Putamen (tissue), 1 donor: ENCODE results near the gene TYW1B.
A peak's percentile ranks its signal among the peaks of the same experiment; 100 is the strongest.
"Not testable (repeated sequence)": the region's sequence is repeated elsewhere in the genome, so short reads cannot be mapped to it uniquely, and the experiment has no call there.

Experiments used
- DNase-seq: peaks from one replicate; pipeline ENCODE4 v3.0.0-alpha.2; 2016; ENCODE audit warnings: low spot score

TYW1B gene, protein sequence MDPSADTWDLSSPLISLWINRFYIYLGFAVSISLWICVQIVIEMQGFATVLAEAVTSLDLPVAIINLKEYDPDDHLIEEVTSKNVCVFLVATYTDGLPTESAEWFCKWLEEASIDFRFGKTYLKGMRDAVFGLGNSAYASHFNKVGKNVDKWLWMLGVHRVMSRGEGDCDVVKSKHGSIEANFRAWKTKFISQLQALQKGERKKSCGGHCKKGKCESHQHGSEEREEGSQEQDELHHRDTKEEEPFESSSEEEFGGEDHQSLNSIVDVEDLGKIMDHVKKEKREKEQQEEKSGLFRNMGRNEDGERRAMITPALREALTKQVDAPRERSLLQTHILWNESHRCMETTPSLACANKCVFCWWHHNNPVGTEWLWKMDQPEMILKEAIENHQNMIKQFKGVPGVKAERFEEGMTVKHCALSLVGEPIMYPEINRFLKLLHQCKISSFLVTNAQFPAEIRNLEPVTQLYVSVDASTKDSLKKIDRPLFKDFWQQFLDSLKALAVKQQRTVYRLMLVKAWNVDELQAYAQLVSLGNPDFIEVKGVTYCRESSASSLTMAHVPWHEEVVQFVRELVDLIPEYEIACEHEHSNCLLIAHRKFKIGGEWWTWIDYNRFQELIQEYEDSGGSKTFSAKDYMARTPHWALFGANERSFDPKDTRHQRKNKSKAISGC

GRCh38 chr7:72827839-72828591 lies at the start of gene TYW1B:
TSS of gene TYW1B (minus strand) at chr7:72828200. CDS start at chr7:72828075, 125 bp downstream.
- DNase-seq = peak; percentile 98

DNA sequence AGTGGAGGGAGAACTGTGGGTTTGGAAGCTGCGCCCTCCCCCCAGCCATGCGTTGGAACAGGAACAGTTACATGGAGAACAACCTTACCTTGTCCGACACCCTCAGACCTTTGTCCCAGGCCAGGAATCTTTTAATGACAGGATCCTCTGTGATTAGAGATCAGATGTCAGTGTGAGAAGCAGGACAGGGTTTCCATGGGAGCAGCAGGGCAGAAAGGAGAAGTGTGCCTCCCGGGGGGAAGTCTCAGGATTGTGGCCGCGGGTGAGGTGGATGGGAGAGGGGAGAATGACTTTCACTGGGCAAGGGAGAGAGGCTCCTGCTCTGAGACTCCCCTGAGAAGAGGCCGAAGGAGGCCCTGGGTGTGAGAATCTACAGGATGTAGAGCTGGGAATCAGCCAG lies 39.6 kb upstream of the TYW1B start:
- not testable (repeated sequence) for DNase-seq

DNA sequence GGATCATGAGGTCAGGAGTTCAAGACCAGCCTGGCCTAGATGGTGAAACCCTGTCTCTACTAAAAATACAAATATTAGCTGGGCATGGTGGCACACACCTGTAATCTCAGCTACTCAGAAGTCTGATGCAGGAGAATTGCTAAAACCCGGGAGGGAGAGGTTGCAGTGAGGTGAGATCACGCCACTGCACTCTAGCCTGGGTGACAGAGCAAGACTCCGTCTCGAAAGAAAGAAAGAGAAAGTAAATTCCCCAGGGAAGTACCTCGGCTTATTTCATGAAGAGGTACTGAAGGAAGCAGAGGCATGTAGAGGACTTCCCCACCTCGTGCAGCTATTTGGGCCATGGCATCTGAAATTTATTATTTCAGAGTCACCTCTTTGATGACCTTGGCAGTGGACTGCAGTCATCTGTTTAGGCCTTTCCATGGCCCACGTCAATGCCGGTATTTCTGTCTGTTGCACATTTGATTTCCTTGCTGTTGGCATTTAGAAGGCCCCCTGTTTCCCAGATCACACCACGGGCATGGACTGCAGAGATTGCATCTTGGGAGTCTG lies 30.9 kb upstream of the TYW1B start:
- DNase-seq = not testable (repeated sequence)

DNA sequence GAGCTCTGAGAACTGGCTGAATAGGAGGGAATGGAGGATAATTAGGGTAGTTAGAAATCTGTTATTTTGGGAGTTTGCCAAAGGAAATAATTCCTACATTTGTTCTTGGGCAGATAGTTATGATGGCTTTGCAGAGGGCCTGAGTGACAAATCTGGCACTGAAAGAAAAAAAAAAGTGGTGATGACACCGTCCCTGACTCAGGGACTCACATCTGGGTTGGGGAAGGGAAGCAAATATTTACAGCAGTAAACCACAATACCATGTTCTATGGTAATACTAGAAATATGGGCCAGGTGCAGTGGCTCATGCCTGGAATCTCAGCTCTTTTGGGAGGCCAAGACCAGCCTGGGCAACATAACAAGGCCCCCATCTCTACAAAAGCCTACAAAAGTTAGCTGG lies 29.9 kb upstream of the TYW1B start:
- not testable (repeated sequence) for DNase-seq

GRCh38 chr7:72855261-72855660 lies 27.3 kb upstream of the TYW1B start:
- DNase-seq = not testable (repeated sequence)

DNA sequence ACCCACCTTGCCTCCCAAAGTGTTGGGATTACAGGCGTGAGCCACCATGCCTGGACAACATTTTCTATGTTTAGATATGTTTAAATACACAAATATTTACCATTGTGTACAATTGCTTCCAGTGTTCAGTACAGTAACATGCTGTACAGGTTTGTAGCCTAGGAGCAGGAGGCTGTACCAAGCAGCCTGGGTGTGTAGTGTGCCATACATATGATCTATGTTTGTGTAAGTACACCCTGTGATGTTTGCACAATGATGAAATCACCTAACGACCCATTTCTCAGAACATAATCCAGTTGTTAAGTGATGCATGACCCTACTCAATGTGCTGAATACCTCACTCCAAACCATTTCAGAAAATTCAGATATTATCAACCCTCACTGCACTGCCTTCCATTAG lies 24.9 kb upstream of the TYW1B start:
- not testable (repeated sequence) for DNase-seq

DNA sequence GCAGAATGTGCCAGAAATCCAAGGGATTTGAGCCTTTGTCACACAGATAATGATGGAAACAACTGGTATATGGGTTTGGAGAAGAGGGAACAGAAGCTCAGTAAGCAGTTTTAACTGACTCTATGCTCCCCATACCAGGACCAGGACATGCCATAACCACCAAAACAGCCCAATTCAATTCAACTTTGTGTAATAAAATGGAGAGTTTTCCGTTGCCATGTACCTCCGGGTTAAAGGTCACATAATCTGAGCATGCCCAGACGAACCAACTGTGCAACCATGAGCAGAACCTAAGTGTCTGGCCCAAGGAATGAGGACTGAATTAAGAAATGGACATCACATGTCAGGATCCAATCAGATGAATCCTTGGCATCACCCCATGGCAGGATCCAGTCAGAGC lies 22.7 kb upstream of the TYW1B start:
- not testable (repeated sequence) for DNase-seq

DNA sequence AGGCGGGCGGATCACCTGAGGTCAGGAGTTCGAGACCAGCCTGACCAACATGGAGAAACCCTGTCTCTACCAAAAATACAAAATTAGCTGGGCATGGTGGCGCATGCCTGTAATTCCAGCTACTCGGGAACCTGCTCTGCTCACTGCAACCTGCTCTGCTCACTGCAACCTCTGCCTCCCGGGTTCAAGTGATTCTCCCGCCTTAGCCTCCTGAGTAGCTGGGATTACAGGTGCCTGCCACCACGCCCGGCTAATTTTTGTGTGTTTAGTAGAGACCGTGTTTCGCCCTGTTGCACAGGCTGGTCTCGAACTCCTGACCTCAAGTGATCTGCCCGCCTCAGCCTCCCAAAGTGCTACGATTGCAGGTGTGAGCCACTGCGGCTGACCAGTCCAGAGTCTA lies 16.1 kb upstream of the TYW1B start:
- not testable (repeated sequence) for DNase-seq

- not testable (repeated sequence) for DNase-seq
Measured at GRCh38 chr7:72843166-72843565, 15.2 kb upstream of the TYW1B start.

- not testable (repeated sequence) for DNase-seq
Measured at GRCh38 chr7:72840966-72841511, 13.0 kb upstream of the TYW1B start.

DNA sequence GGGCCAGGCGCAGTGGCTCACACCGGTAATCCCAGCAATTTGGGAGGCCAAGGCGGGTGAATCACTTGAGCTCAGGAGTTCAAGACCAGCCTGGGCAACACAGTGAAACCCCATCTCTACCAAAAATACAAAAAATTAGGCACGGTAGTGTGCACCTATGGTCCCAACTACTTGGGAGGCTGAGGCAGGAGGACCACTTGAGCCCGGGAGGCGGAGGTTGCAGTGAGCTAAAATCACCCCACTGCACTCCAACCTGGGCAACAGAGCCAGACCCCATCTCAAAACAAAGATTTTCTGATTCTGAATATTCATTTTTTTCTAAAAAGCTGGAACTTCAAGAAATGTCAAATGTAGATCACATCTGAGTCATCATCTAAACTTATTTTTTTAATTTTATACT lies 10.3 kb upstream of the TYW1B start:
- not testable (repeated sequence) for DNase-seq

DNA sequence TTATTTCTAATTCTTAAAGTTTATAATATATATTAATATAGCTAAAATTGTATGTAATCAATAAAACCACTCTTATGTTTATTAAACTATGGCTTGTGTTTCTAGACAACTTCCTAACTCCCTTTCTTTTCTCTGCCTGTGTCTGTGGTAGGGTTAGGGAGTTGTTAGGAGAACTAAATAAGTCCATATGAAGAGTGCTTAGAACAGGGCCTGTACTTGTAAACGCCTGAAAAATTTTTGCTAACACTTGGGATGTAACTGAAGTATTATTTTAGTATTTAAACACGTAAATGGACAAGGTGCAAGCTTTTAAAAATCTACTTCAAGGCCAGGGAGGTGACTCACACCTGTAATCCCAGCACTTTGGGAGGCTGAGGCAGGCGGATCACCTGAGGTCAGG lies 9.3 kb upstream of the TYW1B start:
- not testable (repeated sequence) for DNase-seq

GRCh38 chr7:72830567-72830966 lies 2.6 kb upstream of the TYW1B start:
- DNase-seq = not testable (repeated sequence)

DNA sequence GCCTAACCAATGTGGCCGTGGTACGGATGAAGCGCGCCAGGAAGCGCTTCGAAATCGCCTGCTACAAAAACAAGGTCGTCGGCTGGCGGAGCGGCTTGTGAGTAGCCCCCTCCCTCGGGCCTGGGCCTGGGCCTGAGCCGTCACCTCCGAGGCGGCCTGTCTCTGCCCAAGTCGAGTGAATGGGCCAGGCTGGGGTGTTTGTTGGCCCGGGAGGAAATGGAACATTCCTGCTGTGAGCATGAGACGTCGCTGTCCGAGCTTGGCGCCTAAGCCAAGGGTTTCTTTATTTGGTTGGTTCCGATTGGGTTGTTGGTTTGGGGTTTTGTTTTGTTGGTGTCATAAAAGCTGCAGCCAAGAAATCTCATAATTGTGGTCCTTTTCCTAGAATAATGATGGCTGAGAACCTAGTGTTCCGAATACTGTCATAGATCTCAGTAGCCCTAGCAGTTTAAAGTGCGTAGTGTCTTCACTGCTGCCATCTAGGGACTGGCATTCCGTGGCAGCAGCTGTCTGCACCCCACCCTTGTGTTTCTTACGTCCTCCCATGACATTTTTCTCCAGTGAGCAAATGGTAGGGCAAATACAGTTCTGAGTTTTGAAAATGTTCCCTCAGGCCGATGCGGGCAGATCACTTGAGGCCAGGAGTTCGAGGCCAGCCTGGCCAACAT lies 1.8 kb upstream of the TYW1B start:
- peak; percentile 40 for DNase-seq

- peak; percentile 97 for DNase-seq
Measured at GRCh38 chr7:72829291-72829686, 1.3 kb upstream of the TYW1B start.

DNA sequence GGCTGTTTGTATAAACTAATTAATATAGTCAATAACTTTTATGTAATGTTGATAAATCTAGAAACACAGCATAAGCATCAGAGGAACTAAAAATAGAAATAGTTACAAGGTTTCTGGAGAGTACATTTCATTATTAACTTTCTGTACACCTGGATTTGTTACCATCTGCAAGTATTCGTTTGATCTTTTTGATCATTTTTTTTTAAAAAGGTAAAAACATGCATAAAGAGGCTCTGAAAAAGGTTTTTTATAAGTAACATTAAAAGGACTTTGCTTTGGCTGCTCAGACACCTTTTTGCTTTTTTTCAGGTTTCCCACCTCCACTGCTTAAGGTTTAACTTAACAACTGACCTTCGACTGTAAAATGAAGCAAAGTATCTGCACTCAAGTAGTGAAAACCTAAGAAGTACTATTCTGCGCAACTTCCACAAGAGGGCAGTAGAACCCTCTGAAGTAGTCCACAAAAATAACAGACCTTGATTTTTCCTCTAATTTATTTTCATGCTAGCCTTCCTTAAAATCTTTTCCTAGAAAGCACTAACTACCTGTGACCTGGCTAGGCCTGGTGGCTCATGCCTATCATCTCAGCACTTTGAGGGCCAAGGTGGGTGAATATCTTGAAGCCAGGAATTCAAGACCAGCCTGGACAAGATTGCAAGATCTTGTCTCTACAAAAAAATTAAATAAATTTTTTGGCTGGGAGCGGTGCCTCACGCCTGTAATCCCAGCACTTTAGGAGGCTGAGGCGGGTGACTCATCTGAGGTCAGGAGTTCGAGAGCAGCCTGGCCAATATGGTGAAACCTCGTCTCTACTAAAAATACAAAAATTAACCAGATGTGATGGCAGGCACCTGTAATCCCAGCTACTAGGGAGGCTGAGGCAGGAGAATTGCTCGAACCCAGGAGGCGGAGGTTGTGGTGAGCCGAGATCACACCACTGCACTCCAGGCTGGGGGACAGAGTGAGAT lies 4.0 kb downstream of the TYW1B start:
- not testable (repeated sequence) for DNase-seq

- not testable (repeated sequence) for DNase-seq
Measured at GRCh38 chr7:72822497-72822896, 5.5 kb downstream of the TYW1B start.

DNA sequence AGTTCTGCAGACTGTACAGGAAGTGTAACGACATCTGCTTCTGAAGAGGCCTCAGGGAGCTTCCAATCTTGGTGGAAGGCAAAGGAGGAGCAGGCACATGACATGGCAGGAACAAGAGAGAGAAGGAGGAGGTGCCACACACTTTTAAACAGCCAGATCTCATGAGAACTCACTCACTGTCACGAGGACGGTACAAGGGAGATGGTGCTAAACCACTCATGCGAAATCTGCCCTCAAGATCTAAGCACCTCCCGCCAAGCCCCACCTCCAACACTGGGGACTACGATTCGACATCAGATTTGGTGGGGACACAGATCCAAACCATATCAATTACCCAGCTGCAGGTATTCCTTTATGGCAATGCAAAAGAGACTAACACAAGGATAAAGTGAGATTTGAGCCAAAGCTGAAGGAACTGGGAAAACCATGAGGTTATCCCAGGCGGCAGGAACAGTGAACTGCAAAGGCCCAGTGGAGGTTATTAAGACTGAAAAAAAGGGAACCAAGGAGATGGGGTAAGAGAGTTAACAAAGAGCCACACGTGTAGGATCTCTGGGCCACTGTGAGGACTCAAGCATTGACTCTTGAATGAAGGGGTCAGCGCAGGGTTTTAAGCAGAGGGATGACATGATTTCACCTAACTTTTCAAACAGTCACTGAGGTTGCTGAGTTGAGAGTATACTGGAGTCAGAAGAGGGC lies 9.2 kb downstream of the TYW1B start:
- not testable (repeated sequence) for DNase-seq

DNA sequence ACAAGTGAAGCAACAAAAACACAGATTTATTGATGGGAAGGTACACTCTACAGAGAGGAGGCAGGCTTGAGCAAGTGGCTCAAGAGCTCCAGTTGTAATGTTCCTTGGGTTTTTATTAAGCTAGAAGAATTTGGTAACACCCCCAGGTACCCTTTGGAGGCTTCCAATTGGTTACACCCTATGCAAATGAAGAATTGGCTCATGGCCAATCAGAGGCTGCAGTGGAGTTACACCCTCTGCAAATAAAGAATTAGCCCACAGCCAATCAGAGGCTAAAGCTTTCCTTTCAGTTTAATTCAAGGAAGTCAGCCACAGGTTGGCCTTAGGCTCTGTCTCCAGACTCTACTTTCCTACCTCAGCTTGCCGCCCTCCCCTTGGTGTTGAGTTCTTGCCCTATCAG lies 10.3 kb downstream of the TYW1B start:
- not testable (repeated sequence) for DNase-seq
